Measurements from ENCODE around the gene SLPI.

Gene SLPI

GRCh38 chr20:45218636-45219035 is 35.7 kb downstream of the SLPI start:
- no peak for DNase-seq

- no peak for DNase-seq
Measured at GRCh38 chr20:45218124-45218523, 36.2 kb downstream of the SLPI start.

- no peak for DNase-seq
Measured at GRCh38 chr20:45212836-45213235, 41.5 kb downstream of the SLPI start.

GRCh38 chr20:45211569-45212474 is 42.5 kb downstream of the SLPI start:
- no peak for DNase-seq

DNA sequence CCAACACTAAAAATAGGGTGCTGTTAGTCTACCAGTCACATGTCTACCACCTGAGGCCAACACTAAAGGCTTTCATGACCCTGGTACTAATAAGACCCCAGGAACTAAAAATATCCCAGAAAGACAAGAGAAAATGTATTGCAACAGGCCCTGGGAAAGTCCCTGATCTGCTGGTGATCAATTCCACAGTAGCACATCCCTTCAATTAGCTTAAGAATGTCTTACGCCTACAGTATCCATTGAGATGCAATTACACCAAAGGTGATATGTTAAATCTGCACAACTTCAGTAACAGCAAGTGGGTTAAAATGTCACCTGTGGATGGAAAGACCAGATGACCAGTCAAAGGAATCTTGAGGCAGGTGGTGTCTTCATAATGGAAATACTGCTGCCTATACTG is 44.4 kb downstream of the SLPI start:
- DNase-seq = no peak

- DNase-seq = no peak
Measured at GRCh38 chr20:45206725-45207124, 47.6 kb downstream of the SLPI start, which contains the start of gene SEMG1. SEMG1 (plus strand) TSS chr20:45207033; CDS start chr20:45207054, 21 bp downstream.
